ENCODE measurements around the gene TRDN.

Gene TRDN

DNA sequence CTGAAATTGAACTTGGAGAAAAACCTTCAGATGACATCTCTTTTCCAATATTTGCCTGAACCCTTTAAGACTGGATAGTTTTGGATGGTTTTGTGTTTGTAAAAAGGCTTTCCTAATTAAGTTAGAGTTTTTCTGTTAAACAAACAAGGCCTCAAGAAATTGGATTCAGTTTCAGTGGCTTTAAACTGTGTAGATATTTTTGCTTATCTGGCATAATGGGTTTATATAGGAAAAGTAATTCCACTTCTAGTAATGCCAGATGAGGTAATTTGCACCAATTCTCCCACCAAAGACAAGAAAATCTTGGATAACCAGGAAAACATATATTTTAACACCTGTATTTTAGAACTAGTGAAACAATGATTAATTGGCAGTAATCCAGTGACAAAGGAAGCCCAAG, 12.0 kb upstream of the TRDN start:
- Histone ChIP-seq H3K79me2 (ENCODE audit: insufficient read depth, low read length) (no peaks in the 10 kb centered on the region), H3K27me3 (ENCODE audit: insufficient read depth, low read length) (no peaks in the 10 kb centered on the region), H2AFZ (ENCODE audit: low read length) (no peak overlapping the region), H3K9ac (ENCODE audit: low read length) (no peak overlapping the region), H3K9me2 (ENCODE audit: low read depth, low read length) (no peaks in the 10 kb centered on the region), H3K4me3 (ENCODE audit: low read depth, low read length, poor library complexity, severe bottlenecking) (no peak overlapping the region), H4K20me1 (ENCODE audit: insufficient read depth, low read length) (no peaks in the 10 kb centered on the region), H3K27ac (ENCODE audit: low read depth, low read length, poor library complexity, severe bottlenecking) (no peak overlapping the region), H3K36me3 (ENCODE audit: insufficient read depth, low read length) (no peaks in the 10 kb centered on the region), H3K9me3 (ENCODE audit: low read length) (no peaks in the 10 kb centered on the region), H3K4me2 (ENCODE audit: low read length) (no peak overlapping the region), H3K4me1 (ENCODE audit: insufficient read depth, low read length, severe bottlenecking) (no peaks in the 10 kb centered on the region), H3F3A (ENCODE audit: insufficient read depth, low read length) (no peaks in the 10 kb centered on the region)
- TF ChIP-seq, protein P1, sequence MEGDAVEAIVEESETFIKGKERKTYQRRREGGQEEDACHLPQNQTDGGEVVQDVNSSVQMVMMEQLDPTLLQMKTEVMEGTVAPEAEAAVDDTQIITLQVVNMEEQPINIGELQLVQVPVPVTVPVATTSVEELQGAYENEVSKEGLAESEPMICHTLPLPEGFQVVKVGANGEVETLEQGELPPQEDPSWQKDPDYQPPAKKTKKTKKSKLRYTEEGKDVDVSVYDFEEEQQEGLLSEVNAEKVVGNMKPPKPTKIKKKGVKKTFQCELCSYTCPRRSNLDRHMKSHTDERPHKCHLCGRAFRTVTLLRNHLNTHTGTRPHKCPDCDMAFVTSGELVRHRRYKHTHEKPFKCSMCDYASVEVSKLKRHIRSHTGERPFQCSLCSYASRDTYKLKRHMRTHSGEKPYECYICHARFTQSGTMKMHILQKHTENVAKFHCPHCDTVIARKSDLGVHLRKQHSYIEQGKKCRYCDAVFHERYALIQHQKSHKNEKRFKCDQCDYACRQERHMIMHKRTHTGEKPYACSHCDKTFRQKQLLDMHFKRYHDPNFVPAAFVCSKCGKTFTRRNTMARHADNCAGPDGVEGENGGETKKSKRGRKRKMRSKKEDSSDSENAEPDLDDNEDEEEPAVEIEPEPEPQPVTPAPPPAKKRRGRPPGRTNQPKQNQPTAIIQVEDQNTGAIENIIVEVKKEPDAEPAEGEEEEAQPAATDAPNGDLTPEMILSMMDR (IDR thresholded peaks at IDR 0.05; ENCODE audit: low read length) = no peak
- no peak for TF ChIP-seq EZH2 (IDR thresholded peaks at IDR 0.05; ENCODE audit: borderline replicate concordance, low read length)

DNA sequence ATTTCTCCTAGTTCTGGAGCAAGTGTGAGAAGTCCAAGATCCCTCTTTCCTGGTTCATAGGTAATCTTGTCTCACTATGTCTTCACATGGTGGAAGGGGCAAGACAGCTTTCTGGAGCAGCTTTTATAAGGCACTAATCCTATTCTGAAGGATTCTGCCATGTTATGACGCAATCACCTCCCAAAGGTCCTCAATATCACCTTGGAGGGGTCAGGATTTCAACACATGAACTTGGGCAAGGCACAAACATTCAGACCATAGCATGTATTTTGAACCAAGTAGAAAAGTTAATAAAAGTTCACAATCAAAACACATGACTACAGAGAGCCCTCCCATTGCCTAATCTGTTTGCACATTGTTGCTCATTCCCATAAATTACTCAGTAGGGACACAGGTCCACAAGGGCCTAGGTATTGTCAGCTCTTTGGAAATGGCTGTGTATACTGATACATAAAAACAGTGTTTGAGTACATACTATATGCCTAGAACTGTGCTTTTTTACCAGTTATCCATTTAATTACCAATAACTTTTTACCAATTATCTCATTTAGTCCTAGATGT, 11.3 kb upstream of the TRDN start:
- no peaks in the 10 kb centered on the region for H3K36me3 ChIP-seq (ENCODE audit: insufficient read depth, low read length)
- no peaks in the 10 kb centered on the region for H3K4me1 ChIP-seq (ENCODE audit: insufficient read depth, low read length, severe bottlenecking)
- H3K9me3 ChIP-seq (ENCODE audit: low read length) = no peaks in the 10 kb centered on the region
- H2AFZ ChIP-seq (ENCODE audit: low read length) = no peak overlapping the region
- TF ChIP-seq, protein P1 (IDR thresholded peaks at IDR 0.05; ENCODE audit: low read length) = no peak
- TF ChIP-seq EZH2 (IDR thresholded peaks at IDR 0.05; ENCODE audit: borderline replicate concordance, low read length) = no peak
- H3K4me2 ChIP-seq (ENCODE audit: low read length) = no peak overlapping the region
- no peaks in the 10 kb centered on the region for H3F3A ChIP-seq (ENCODE audit: insufficient read depth, low read length)
- no peaks in the 10 kb centered on the region for H3K27me3 ChIP-seq (ENCODE audit: insufficient read depth, low read length)
- H3K4me3 ChIP-seq (ENCODE audit: low read depth, low read length, poor library complexity, severe bottlenecking) = no peak overlapping the region
- H3K27ac ChIP-seq (ENCODE audit: low read depth, low read length, poor library complexity, severe bottlenecking) = no peak overlapping the region
- H4K20me1 ChIP-seq (ENCODE audit: insufficient read depth, low read length) = no peaks in the 10 kb centered on the region
- no peaks in the 10 kb centered on the region for H3K79me2 ChIP-seq (ENCODE audit: insufficient read depth, low read length)
- no peaks in the 10 kb centered on the region for H3K9me2 ChIP-seq (ENCODE audit: low read depth, low read length)
- H3K9ac ChIP-seq (ENCODE audit: low read length) = no peak overlapping the region

DNA sequence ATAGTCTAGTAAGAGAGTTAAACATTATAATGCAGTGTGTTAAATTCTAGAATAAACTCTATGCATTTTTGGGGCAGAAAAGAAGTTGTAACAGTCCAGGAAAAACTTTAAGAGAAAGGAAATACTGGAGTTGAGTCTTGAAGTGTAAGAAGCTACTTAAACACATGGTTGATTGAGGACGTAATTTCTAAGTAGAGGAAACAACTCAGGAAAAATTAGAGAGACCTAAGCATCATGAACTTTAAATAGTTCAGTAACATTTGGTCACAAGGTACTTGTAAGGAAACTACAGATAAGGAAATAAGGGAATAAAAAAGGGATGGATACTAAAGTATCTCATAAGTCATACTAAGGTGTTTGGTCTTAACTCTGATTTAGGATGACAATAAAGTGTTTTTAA, 4.7 kb upstream of the TRDN start:
- Histone ChIP-seq H3K27me3 (ENCODE audit: insufficient read depth, low read length) (no peaks in the 10 kb centered on the region), H3K9me3 (ENCODE audit: low read length) (no peaks in the 10 kb centered on the region), H3K79me2 (ENCODE audit: insufficient read depth, low read length) (no peaks in the 10 kb centered on the region), H2AFZ (ENCODE audit: low read length) (no peak overlapping the region), H3K4me3 (ENCODE audit: low read depth, low read length, poor library complexity, severe bottlenecking) (no peak overlapping the region), H3K27ac (ENCODE audit: low read depth, low read length, poor library complexity, severe bottlenecking) (no peak overlapping the region), H3K9me2 (ENCODE audit: low read depth, low read length) (no peaks in the 10 kb centered on the region), H3K4me2 (ENCODE audit: low read length) (no peak overlapping the region), H3F3A (ENCODE audit: insufficient read depth, low read length) (no peaks in the 10 kb centered on the region), H3K36me3 (ENCODE audit: insufficient read depth, low read length) (no peaks in the 10 kb centered on the region), H4K20me1 (ENCODE audit: insufficient read depth, low read length) (no peaks in the 10 kb centered on the region), H3K4me1 (ENCODE audit: insufficient read depth, low read length, severe bottlenecking) (no peaks in the 10 kb centered on the region), H3K9ac (ENCODE audit: low read length) (no peak overlapping the region)
- no peak for TF ChIP-seq EZH2 (IDR thresholded peaks at IDR 0.05; ENCODE audit: borderline replicate concordance, low read length)
- TF ChIP-seq, protein P1 (IDR thresholded peaks at IDR 0.05; ENCODE audit: low read length) = no peak
